PFSK-1 (cell line): Measurements from ENCODE around the gene IMPDH2.

Experiments
- FOXP2 ChIP-seq: optimal IDR thresholded peaks from 2 replicates; pipeline ENCODE3; 2011; ENCODE audit warnings: borderline replicate concordance, control low read depth, inconsistent platforms; ENCODE audit not compliant: insufficient read depth; ENCODE audit errors: extremely low read length, extremely low read depth
- POLR2AphosphoS5 ChIP-seq: IDR thresholded peaks from 2 replicates; pipeline ENCODE4 v1.6.1; 2012; ENCODE audit warnings: low read depth, mild to moderate bottlenecking, control low read depth, low read length, moderate library complexity
- REST ChIP-seq, 2 experiments: IDR thresholded peaks; 2 replicates each; pipeline versions ENCODE4 v1.6.1 to v1.8.0; 2011 to 2012; ENCODE audit warnings: low read depth in 2 of 2, low read length in 2 of 2, control low read depth in 1 of 2, inconsistent platforms in 1 of 2, mild to moderate bottlenecking in 1 of 2, moderate library complexity in 1 of 2; ENCODE audit not compliant: insufficient read depth in 1 of 2
- SIN3A ChIP-seq: IDR thresholded peaks from 2 replicates; pipeline ENCODE4 v1.6.1; 2012; ENCODE audit warnings: mild to moderate bottlenecking, low read length, moderate library complexity, borderline replicate concordance; ENCODE audit not compliant: insufficient read depth
- TAF1 ChIP-seq: IDR thresholded peaks from 2 replicates; pipeline ENCODE4 v1.6.1; 2012; ENCODE audit warnings: low read length, control low read depth, borderline replicate concordance; ENCODE audit not compliant: insufficient read depth

Gene IMPDH2

GRCh38 chr3:48980295-48980694 is 48.9 kb downstream of the IMPDH2 start:
- TF ChIP-seq SIN3A (no peak), FOXP2 (no peak), REST (IDR thresholded peaks at IDR 0.05; ENCODE audit: insufficient read depth in 1 of 2, low read depth in 2 of 2, low read length in 2 of 2) (no peak), TAF1 (no peak), POLR2AphosphoS5 (no peak)

- TF ChIP-seq SIN3A, result no peak
- TF ChIP-seq REST (IDR thresholded peaks at IDR 0.05; ENCODE audit: insufficient read depth in 1 of 2, low read depth in 2 of 2, low read length in 2 of 2), result no peak
- no peak for TF ChIP-seq POLR2AphosphoS5
- no peak for TF ChIP-seq FOXP2
- no peak for TF ChIP-seq TAF1
Measured at GRCh38 chr3:48979451-48979850, 49.7 kb downstream of the IMPDH2 start.
